ENCODE results near the gene RNF217.

GRCh38 chr6:125008957-125009356 lies 46.7 kb downstream of the RNF217 start:
- no peak for TF ChIP-seq POLR2A (IDR thresholded peaks at IDR 0.05; ENCODE audit: low read depth, low read length)
- no peak for TF ChIP-seq POLR2AphosphoS5 (IDR thresholded peaks at IDR 0.05; ENCODE audit: low read depth, low read length)

All from GM12892 (cell line).